GM23248 (cell line): ENCODE measurements around the gene ANKRD11. TPM values are rescaled to one million over a fixed set of nuclear protein-coding genes. Genes with fewer than 3 reads are reported as not detected.
"Not testable (repeated sequence)": the region's sequence is repeated elsewhere in the genome, so short reads cannot be mapped to it uniquely, and the experiment has no call there.

Source experiments
- DNase-seq: peaks from one replicate; pipeline ENCODE4 v3.0.0-alpha.2; 2015
- H2AFZ ChIP-seq: fragments of 200-600 bp; sonication (generic); 2 replicates; pipeline ENCODE4 v1.6.1; 2016; ENCODE audit warnings: antibody characterized with exemption
- H3F3A ChIP-seq: fragments of 200-600 bp; sonication (generic); 2 replicates; pipeline ENCODE4 v1.6.1; 2016; ENCODE audit warnings: mild to moderate bottlenecking, antibody characterized with exemption, mixed run types; ENCODE audit not compliant: insufficient read depth
- H3K27ac ChIP-seq: fragments of 200-600 bp; sonication (generic); 2 replicates; pipeline ENCODE4 v1.5.1; 2016; ENCODE audit warnings: mild to moderate bottlenecking
- H3K27me3 ChIP-seq: fragments of 200-600 bp; sonication (generic); replicated peaks from 2 replicates; pipeline ENCODE4 v1.6.1; 2016; ENCODE audit warnings: mild to moderate bottlenecking; ENCODE audit not compliant: insufficient read depth
- H3K36me3 ChIP-seq: fragments of 200-600 bp; sonication (generic); 2 replicates; pipeline ENCODE4 v1.6.1; 2016; ENCODE audit warnings: low read depth, mild to moderate bottlenecking
- H3K4me1 ChIP-seq: fragments of 200-600 bp; sonication (generic); 2 replicates; pipeline ENCODE4 v1.6.1; 2016; ENCODE audit warnings: mild to moderate bottlenecking; ENCODE audit not compliant: insufficient read depth
- H3K4me2 ChIP-seq: fragments of 200-600 bp; sonication (generic); one replicate; pipeline ENCODE4 v1.6.1; 2016; ENCODE audit warnings: mild to moderate bottlenecking; ENCODE audit not compliant: unreplicated experiment
- H3K4me3 ChIP-seq: fragments of 200-600 bp; sonication (generic); 2 replicates; pipeline ENCODE4 v1.5.1; 2016; ENCODE audit warnings: mild to moderate bottlenecking
- H3K79me2 ChIP-seq: fragments of 200-600 bp; sonication (generic); 2 replicates; pipeline ENCODE4 v1.6.1; 2016; ENCODE audit warnings: mild to moderate bottlenecking; ENCODE audit not compliant: insufficient read depth
- H3K9ac ChIP-seq: fragments of 200-600 bp; sonication (generic); 2 replicates; pipeline ENCODE4 v1.6.1; 2016; ENCODE audit warnings: mild to moderate bottlenecking
- H3K9me2 ChIP-seq: fragments of 200-600 bp; sonication (generic); 2 replicates; pipeline ENCODE4 v1.6.1; 2016; ENCODE audit warnings: mixed run types, mild to moderate bottlenecking, moderate library complexity; ENCODE audit not compliant: insufficient read depth
- H3K9me3 ChIP-seq: fragments of 200-600 bp; sonication (generic); one replicate; pipeline ENCODE4 v1.6.1; 2017; ENCODE audit warnings: low read depth
- H4K20me1 ChIP-seq: fragments of 200-600 bp; sonication (generic); 2 replicates; pipeline ENCODE4 v1.6.0; 2016; ENCODE audit not compliant: insufficient read depth
- EZH2 ChIP-seq: fragments of 200-600 bp; sonication (generic); IDR thresholded peaks from 2 replicates; pipeline ENCODE4 v1.6.1; 2018; ENCODE audit warnings: antibody characterized with exemption, mild to moderate bottlenecking; ENCODE audit not compliant: insufficient read depth, poor library complexity, severe bottlenecking
- EZH2phosphoT487 ChIP-seq: fragments of 200-600 bp; sonication (generic); IDR thresholded peaks from 2 replicates; pipeline ENCODE4 v1.6.1; 2018; ENCODE audit warnings: antibody characterized with exemption, moderate library complexity, mild to moderate bottlenecking, low read depth; ENCODE audit not compliant: insufficient read depth
- WGBS, 2 experiments: methylation state at CpG; one replicate each; pipeline ENCODE4 v1.1.6; 2015 to 2017; ENCODE audit warnings: low lambda C conversion rate in 2 of 2, low coverage in 1 of 2; ENCODE audit errors: missing lambda C conversion rate in 2 of 2; 5-methylcytosine and 5-hydroxymethylcytosine counted together
- in situ Hi-C: fragments of 300-500 bp; cut with MboI; formaldehyde crosslinking; loops from 2 replicates; pipeline ENCODE4 v1.15.0; 2020
- polyA plus RNA-seq: library from polyadenylated mRNA; unstranded; fragments of >200 nt; fragmentation: Nextera tagmentation; extraction: Ambion mirVana; gene quantifications from 2 replicates; pipeline ENCODE4 v1.2.1, GENCODE V29; 2016
- total RNA-seq: library from RNA; depleted of rRNA; stranded (reverse); fragments of >200 nt; shearing (Covaris generic); gene quantifications from 2 replicates; pipeline ENCODE4 v1.2.3, GENCODE V29; 2014

Gene ANKRD11
- total and polyA plus RNA-seq, 2 experiments from 2014 or later = 39.3 to 84.7 TPM

- 87 to 89% methylated on average over 16 of the region's 16 CpGs for WGBS, 2 experiments
- no peak for TF ChIP-seq EZH2phosphoT487
- no peak for TF ChIP-seq EZH2
- Histone ChIP-seq H3K79me2 (peaks cover 100% of the 10 kb centered on the region), H3F3A (peaks cover 26% of the 10 kb centered on the region; the same call in 1 of the 2 replicates), H3K9ac (no peak overlapping the region), H4K20me1 (peaks cover 68% of the 10 kb centered on the region), H3K4me1 (peaks cover 25% of the 10 kb centered on the region), H3K4me3 (no peak overlapping the region), H3K36me3 (no peaks in the 10 kb centered on the region), H3K27ac (no peak overlapping the region), H3K27me3 (no peaks in the 10 kb centered on the region), H3K9me2 (no peaks in the 10 kb centered on the region), H3K4me2 (no peak overlapping the region), H3K9me3 (no peaks in the 10 kb centered on the region), H2AFZ (no peak overlapping the region)
- in situ Hi-C loops = no loop called here
- DNase-seq = no peak
Observed at GRCh38 chr16:89335803-89336485, 154.4 kb downstream of the ANKRD11 start.

GRCh38 chr16:89334988-89335802 is 155.2 kb downstream of the ANKRD11 start:
- H3K27me3 ChIP-seq = no peaks in the 10 kb centered on the region
- H3K9me2 ChIP-seq = no peaks in the 10 kb centered on the region
- H3K4me1 ChIP-seq = peaks cover 25% of the 10 kb centered on the region
- 82 to 85% methylated on average over 21 to 22 of the region's 22 CpGs for WGBS, 2 experiments
- no peak for DNase-seq
- in situ Hi-C loops = no loop called here
- no peak overlapping the region for H3K9ac ChIP-seq
- H3K9me3 ChIP-seq = no peaks in the 10 kb centered on the region
- no peak for TF ChIP-seq EZH2
- no peak for TF ChIP-seq EZH2phosphoT487
- H3F3A ChIP-seq = peaks cover 25% of the 10 kb centered on the region; the same call in 1 of the 2 replicates
- H2AFZ ChIP-seq = no peak overlapping the region
- H3K27ac ChIP-seq = no peak overlapping the region
- no peak overlapping the region for H3K4me2 ChIP-seq
- H4K20me1 ChIP-seq = peaks cover 66% of the 10 kb centered on the region
- H3K79me2 ChIP-seq = peaks cover 100% of the 10 kb centered on the region
- no peak overlapping the region for H3K4me3 ChIP-seq
- H3K36me3 ChIP-seq = no peaks in the 10 kb centered on the region

GRCh38 chr16:89334461-89334860 is 155.9 kb downstream of the ANKRD11 start:
- Histone ChIP-seq H3K79me2 (peaks cover 100% of the 10 kb centered on the region), H3K9ac (peak overlapping the region; percentile 37), H4K20me1 (peaks cover 58% of the 10 kb centered on the region), H2AFZ (no peak overlapping the region), H3F3A (peaks cover 22% of the 10 kb centered on the region; the same call in 1 of the 2 replicates), H3K4me1 (peaks cover 28% of the 10 kb centered on the region), H3K36me3 (no peaks in the 10 kb centered on the region), H3K4me2 (peak overlapping the region; percentile 9), H3K9me2 (no peaks in the 10 kb centered on the region), H3K27me3 (no peaks in the 10 kb centered on the region), H3K4me3 (no peak overlapping the region), H3K27ac (peak overlapping the region; percentile 67), H3K9me3 (no peaks in the 10 kb centered on the region)
- in situ Hi-C loops = no loop called here
- TF ChIP-seq EZH2 (no peak), EZH2phosphoT487 (no peak)
- WGBS, 2 experiments = 80% methylated on average over 12 of the region's 12 CpGs
- DNase-seq = no peak

- H4K20me1 ChIP-seq = peaks cover 54% of the 10 kb centered on the region
- H3K4me1 ChIP-seq = peaks cover 32% of the 10 kb centered on the region
- peak overlapping the region; percentile 9 for H3K4me2 ChIP-seq
- H3K9me3 ChIP-seq = no peaks in the 10 kb centered on the region
- DNase-seq = no peak
- no peaks in the 10 kb centered on the region for H3K9me2 ChIP-seq
- H3K9ac ChIP-seq = peak overlapping the region; percentile 37
- TF ChIP-seq EZH2phosphoT487 = no peak
- TF ChIP-seq EZH2 = no peak
- in situ Hi-C loops = no loop called here
- peaks cover 25% of the 10 kb centered on the region; the same call in 1 of the 2 replicates for H3F3A ChIP-seq
- no peaks in the 10 kb centered on the region for H3K36me3 ChIP-seq
- no peak overlapping the region for H3K4me3 ChIP-seq
- peak overlapping the region; percentile 67 for H3K27ac ChIP-seq
- 59 to 60% methylated on average over 1 to 2 of the region's 2 CpGs for WGBS, 2 experiments
- H3K79me2 ChIP-seq = peaks cover 100% of the 10 kb centered on the region
- H3K27me3 ChIP-seq = no peaks in the 10 kb centered on the region
- no peak overlapping the region for H2AFZ ChIP-seq
Observed at GRCh38 chr16:89334050-89334449, 156.3 kb downstream of the ANKRD11 start.

- DNase-seq = peak; percentile 93
- H3K9me2 ChIP-seq, H3K36me3 ChIP-seq, H3K4me3 ChIP-seq, H2AFZ ChIP-seq, H3K27me3 ChIP-seq, H3K9me3 ChIP-seq, in situ Hi-C loops: not testable (repeated sequence)
- peaks cover 100% of the 10 kb centered on the region for H3K79me2 ChIP-seq
- 7 to 29% methylated on average over 9 to 13 of the region's 13 CpGs for WGBS, 2 experiments
- peaks cover 23% of the 10 kb centered on the region; the same call in 1 of the 2 replicates for H3F3A ChIP-seq
- peaks cover 34% of the 10 kb centered on the region for H3K4me1 ChIP-seq
- peak overlapping the region; percentile 67 for H3K27ac ChIP-seq
- H4K20me1 ChIP-seq = peaks cover 49% of the 10 kb centered on the region
- H3K4me2 ChIP-seq = peak overlapping the region; percentile 19
- H3K9ac ChIP-seq = peak overlapping the region; percentile 37
Observed at GRCh38 chr16:89333401-89334001, 156.9 kb downstream of the ANKRD11 start.
